Adrenal gland (tissue), 12 donors: Measurements from ENCODE around the gene SPTB. TPM values are rescaled to one million over a fixed set of nuclear protein-coding genes. Genes with fewer than 3 reads are reported as not detected.

Experiments
- DNase-seq, 7 donors: peaks; one replicate each; pipeline ENCODE4 v3.0.0-alpha.2; 2019 to 2020
- H3K27ac ChIP-seq, 5 donors: fragments of 200-600 bp; sonication (generic) in 4 of 5; 1 replicate in 3 of 5; 2 replicates in 2 of 5; pipeline versions ENCODE4 v1.5.1 to v1.8.0; 2016 to 2020; ENCODE audit warnings: mild to moderate bottlenecking in 1 of 5
- H3K27me3 ChIP-seq: fragments of 200-600 bp; 2 replicates; pipeline ENCODE4 v1.8.0; 2021
- H3K36me3 ChIP-seq, 2 donors: fragments of 200-600 bp; replicated peaks in 1 of 2; 1 replicate in 1 of 2; 2 replicates in 1 of 2; pipeline versions ENCODE4 v1.5.1 to v1.8.0; 2018 to 2022
- H3K4me1 ChIP-seq, 2 donors: fragments of 200-600 bp; replicated peaks in 1 of 2; 1 replicate in 1 of 2; 2 replicates in 1 of 2; pipeline versions ENCODE4 v1.5.1 to v1.8.0; 2018 to 2021
- H3K4me3 ChIP-seq, 4 donors: fragments of 200-600 bp; sonication (generic) in 3 of 4; one replicate each; pipeline ENCODE4 v1.5.1; 2016 to 2018
- H3K9me3 ChIP-seq, 3 donors: fragments of 200-600 bp; sonication (generic) in 1 of 3; replicated peaks in 1 of 3; 1 replicate in 2 of 3; 2 replicates in 1 of 3; pipeline versions ENCODE4 v1.5.1 to v1.8.0; 2016 to 2021
- CTCF ChIP-seq, 6 experiments: fragments of 450-650 bp in 4 of 6; fragments of 200-600 bp in 2 of 6; sonication (generic) in 1 of 6; IDR thresholded peaks; 1 replicate in 5 of 6; 2 replicates in 1 of 6; pipeline versions ENCODE4 v1.5.1 to v1.8.0; 2016 to 2021; ENCODE audit warnings: antibody characterized with exemption in 6 of 6, mild to moderate bottlenecking in 2 of 6, moderate library complexity in 1 of 6
- POLR2A ChIP-seq, 2 donors: fragments of 450-650 bp; IDR thresholded peaks; one replicate each; pipeline ENCODE4 v1.6.1; 2017; ENCODE audit warnings: antibody characterized with exemption in 2 of 2, mild to moderate bottlenecking in 2 of 2, moderate library complexity in 1 of 2
- WGBS, 4 donors: extraction: QIAGEN DNeasy Blood & Tissue Kit in 2 of 4; methylation state at CpG; one replicate each; pipeline versions ENCODE4 v1.1.5 to v1.1.7; 2013 to 2017; 5-methylcytosine and 5-hydroxymethylcytosine counted together
- intact Hi-C, 2 donors: fragments of 100-400 bp; cut with DNase I; formaldehyde crosslinking; loops; one replicate each; pipeline versions ENCODE4 v1.14.1 to v1.15.0; 2022 to 2023
- polyA plus RNA-seq, 3 donors: library from polyadenylated mRNA; stranded (reverse); fragments of 200-250 nt in 2 of 3; fragments of 350-450 nt in 1 of 3; fragmentation: Illumina TruSeq in 1 of 3; extraction: RNeasy Lipid Tissue Mini Kit (QIAGEN cat#74804) in 1 of 3; gene quantifications; one replicate each; pipeline ENCODE4 v1.2.3, GENCODE V29; 2013 to 2014
- total RNA-seq, 9 donors: library from RNA; depleted of rRNA in 4 of 9; stranded (reverse); fragments of >200 nt in 4 of 9; fragments of 120-200 nt in 1 of 9; fragmentation: NEBNext Ultra II Directional in 1 of 9; extraction: Animal tissue kit (Norgen Biotek cat#: 25700) in 1 of 9; gene quantifications; one replicate each; pipeline versions ENCODE4 v1.1.0 to v1.2.4, GENCODE V29; 2013 to 2023
- donor health status: healthy with polysubstance abuse.
- donor health status: Bipolar disorder and iron deficiency.
- donor health status: DM: yes; HTN: yes; CAD: no.
- donor health status: DM: no; HTN: no; CAD: no.
- donor health status: DM: no; HTN: no; CAD: no.
- donor health status: DM: yes; HTN: yes; CAD: no.

SPTB gene
- total and polyA plus RNA-seq, 12 donors: 0.18 to 14.5 (median 1.2) TPM

GRCh38 chr14:64826333-64826732, 53.4 kb downstream of the SPTB start:
- no peaks in the 10 kb centered on the region for H3K4me1 ChIP-seq
- H3K36me3 ChIP-seq: no peaks in the 10 kb centered on the region
- 71 to 84% (median 77%) methylated on average over 4 of the region's 4 CpGs for WGBS, 4 donors
- no peaks in the 10 kb centered on the region for H3K9me3 ChIP-seq
- no peaks in the 10 kb centered on the region for H3K27me3 ChIP-seq
- no peak overlapping the region for H3K4me3 ChIP-seq
- TF ChIP-seq CTCF (IDR thresholded peaks at IDR 0.05) (no peak), POLR2A (IDR thresholded peaks at IDR 0.05) (no peak)
- intact Hi-C loops: loop anchor here (5.0 to 10.0 kb wide), 2 partner anchors 61 to 148 kb away; partner anchors contain the start of gene RAB15 (in 1 of the 2)
- no peak overlapping the region for H3K27ac ChIP-seq
- DNase-seq: no peak

GRCh38 chr14:64825509-64825908, 54.2 kb downstream of the SPTB start:
- H3K27ac ChIP-seq: no peak overlapping the region
- H3K36me3 ChIP-seq: no peaks in the 10 kb centered on the region
- H3K9me3 ChIP-seq: no peaks in the 10 kb centered on the region
- DNase-seq: no peak
- WGBS, 4 donors: 68 to 80% (median 72%) methylated on average over 1 to 10 of the region's 10 CpGs
- H3K4me1 ChIP-seq: no peaks in the 10 kb centered on the region
- intact Hi-C loops: loop anchor here (5.0 to 10.0 kb wide), 2 partner anchors 62 to 149 kb away; partner anchors contain the start of gene RAB15 (in 1 of the 2)
- H3K4me3 ChIP-seq: no peak overlapping the region
- TF ChIP-seq CTCF (IDR thresholded peaks at IDR 0.05) (no peak), POLR2A (IDR thresholded peaks at IDR 0.05) (no peak)
- no peaks in the 10 kb centered on the region for H3K27me3 ChIP-seq

GRCh38 chr14:64825006-64825405, 54.7 kb downstream of the SPTB start:
- no peaks in the 10 kb centered on the region for H3K9me3 ChIP-seq
- no peaks in the 10 kb centered on the region for H3K4me1 ChIP-seq
- no peak overlapping the region for H3K4me3 ChIP-seq
- 80 to 97% (median 91%) methylated on average over 4 of the region's 4 CpGs for WGBS, 4 donors
- H3K27ac ChIP-seq: no peak overlapping the region
- TF ChIP-seq POLR2A (IDR thresholded peaks at IDR 0.05) (no peak), CTCF (IDR thresholded peaks at IDR 0.05) (no peak)
- H3K36me3 ChIP-seq: no peaks in the 10 kb centered on the region
- intact Hi-C loops: loop anchor here (5.0 to 10.0 kb wide), 2 partner anchors 62 to 150 kb away; partner anchors contain the start of gene RAB15 (in 1 of the 2)
- no peaks in the 10 kb centered on the region for H3K27me3 ChIP-seq
- DNase-seq: no peak

GRCh38 chr14:64824471-64824870, 55.2 kb downstream of the SPTB start:
- TF ChIP-seq CTCF (IDR thresholded peaks at IDR 0.05) (no peak), POLR2A (IDR thresholded peaks at IDR 0.05) (no peak)
- intact Hi-C loops: loop anchor here (5.0 to 10.0 kb wide), 2 partner anchors 150 to 158 kb away; partner anchors contain the start of gene RAB15 (in 1 of the 2)
- 74 to 93% (median 83%) methylated on average over 2 to 3 of the region's 3 CpGs for WGBS, 4 donors
- Histone ChIP-seq H3K4me1 (no peaks in the 10 kb centered on the region), H3K4me3 (no peak overlapping the region), H3K27me3 (no peaks in the 10 kb centered on the region), H3K36me3 (no peaks in the 10 kb centered on the region), H3K27ac (no peak overlapping the region), H3K9me3 (no peaks in the 10 kb centered on the region)
- DNase-seq: no peak
